K562 (cell line): ENCODE data around the gene TSC22D3. TPM values are rescaled to one million over a fixed set of nuclear protein-coding genes. Genes with fewer than 3 reads are reported as not detected.

Source experiments
- ATAC-seq: fragments of 200-7000 bp; cut with Tn5 transposase; 3 replicates; pipeline ENCODE4 v1.9.1; 2020; ENCODE audit warnings: moderate library complexity
- BruUV-seq: library from RNA; stranded (reverse); fragments of 400-500 nt; replicated peaks from 2 replicates; lab custom pipeline; 2021; lab: Mats Ljungman, UMichigan
- CTCF ChIA-PET: fragments of 300-600 bp; formaldehyde crosslinking; extraction: SDS; loops from one replicate; lab custom pipeline; 2021; ENCODE audit warnings: low intra/inter-chr PET ratio; lab: Yijun Ruan, JAX
- POLR2A ChIA-PET: fragments of 300-600, 350-650 bp; sonication (Branson Sonifier 250); formaldehyde crosslinking; extraction: SDS; loops from one replicate; lab custom pipeline; 2021; ENCODE audit warnings: antibody characterized with exemption, inconsistent platforms; lab: Yijun Ruan, JAX
- DNase-seq, 4 experiments: peaks; one replicate each; pipeline versions ENCODE4 v3.0.0 to v3.0.0-alpha.2; 2011 to 2018; ENCODE audit warnings: low spot score in 3 of 4, mixed read lengths in 3 of 4; ENCODE audit errors: extremely low read depth in 1 of 4
- FAIRE-seq: peaks from 2 replicates; lab custom pipeline; 2011; peaks lifted over from hg19 to GRCh38; lab: Jason Lieb, UNC
- H2AFZ ChIP-seq: 2 replicates; pipeline ENCODE4 v1.6.0; 2011; ENCODE audit warnings: low read depth, low read length, control low read depth, inconsistent platforms
- H3K27ac ChIP-seq: fragments of 200-600 bp; 3 replicates; pipeline ENCODE4 v1.8.0; 2011; ENCODE audit warnings: low read depth, mild to moderate bottlenecking, control low read depth, inconsistent platforms, low read length, moderate library complexity, mixed read lengths; ENCODE audit errors: extremely low read depth
- H3K27me3 ChIP-seq, 2 experiments: fragments of 300-600 bp in 1 of 2; 2 replicates in 1 of 2; 3 replicates in 1 of 2; pipeline versions ENCODE4 v1.6.0 to v1.8.0; 2011; ENCODE audit warnings: inconsistent platforms in 2 of 2, low read length in 2 of 2, mild to moderate bottlenecking in 1 of 2, mixed read lengths in 1 of 2, moderate library complexity in 1 of 2; ENCODE audit not compliant: control insufficient read depth in 2 of 2, insufficient read depth in 2 of 2
- H3K36me3 ChIP-seq: fragments of 300-600 bp; 3 replicates; pipeline ENCODE4 v1.8.0; 2011; ENCODE audit warnings: mild to moderate bottlenecking, low read length, inconsistent platforms; ENCODE audit not compliant: control insufficient read depth, insufficient read depth
- H3K4me1 ChIP-seq, 2 experiments: fragments of 200-600 bp in 1 of 2; replicated peaks in 1 of 2; 2 replicates in 1 of 2; 3 replicates in 1 of 2; pipeline versions ENCODE4 v1.5.1 to v1.8.0; 2011; ENCODE audit warnings: inconsistent platforms in 2 of 2, low read length in 2 of 2, mild to moderate bottlenecking in 1 of 2, mixed read lengths in 1 of 2, moderate library complexity in 1 of 2; ENCODE audit not compliant: control insufficient read depth in 2 of 2, insufficient read depth in 2 of 2
- H3K4me2 ChIP-seq: 2 replicates; pipeline ENCODE4 v1.6.1; 2011; ENCODE audit warnings: low read length, control low read depth, inconsistent platforms, mixed read lengths; ENCODE audit not compliant: insufficient read depth
- H3K4me3 ChIP-seq: fragments of 200-600 bp; sonication (generic), shearing (Covaris generic); 2 replicates; pipeline ENCODE4 v1.5.1; 2016; ENCODE audit warnings: control low read depth, inconsistent platforms
- H3K79me2 ChIP-seq: fragments of 200-600 bp; 3 replicates; pipeline ENCODE4 v1.8.0; 2011; ENCODE audit warnings: low read length, inconsistent platforms; ENCODE audit not compliant: control insufficient read depth, insufficient read depth
- H3K9ac ChIP-seq, 2 experiments: 2 replicates each; pipeline versions ENCODE4 v1.6.0 to v1.6.1; 2011; ENCODE audit warnings: low read depth in 2 of 2, low read length in 2 of 2, control low read depth in 1 of 2, inconsistent platforms in 1 of 2, mild to moderate bottlenecking in 1 of 2, mixed read lengths in 1 of 2; ENCODE audit not compliant: insufficient read depth in 1 of 2
- H3K9me1 ChIP-seq: one replicate; pipeline ENCODE4 v1.6.0; 2011; ENCODE audit warnings: inconsistent platforms, mild to moderate bottlenecking, low read length, moderate library complexity; ENCODE audit not compliant: control insufficient read depth, insufficient read depth
- H3K9me3 ChIP-seq: replicated peaks from 2 replicates; pipeline ENCODE4 v1.5.1; 2011; ENCODE audit warnings: low read depth, low read length, inconsistent platforms; ENCODE audit not compliant: control insufficient read depth, insufficient read depth
- H4K20me1 ChIP-seq: replicated peaks from 2 replicates; pipeline ENCODE4 v1.6.1; 2011; ENCODE audit warnings: low read length, inconsistent platforms, mixed read lengths; ENCODE audit not compliant: control insufficient read depth, insufficient read depth
- GABPB1 ChIP-seq: sonication (generic); formaldehyde crosslinking; IDR thresholded peaks from 2 replicates; pipeline ENCODE4 v1.8.0; 2022; ENCODE audit warnings: mild to moderate bottlenecking, missing genetic modification reagents
- JUN ChIP-seq, 2 experiments: sonication (generic) in 1 of 2; formaldehyde crosslinking in 1 of 2; IDR thresholded peaks; 2 replicates each; pipeline versions ENCODE4 v1.6.1 to v1.8.0; 2012 to 2022; ENCODE audit warnings: borderline replicate concordance in 2 of 2, mild to moderate bottlenecking in 2 of 2, improper control_type of control experiment in 1 of 2, low read depth in 1 of 2, low read length in 1 of 2, missing genetic modification reagents in 1 of 2
- KDM1A ChIP-seq, 2 experiments: fragments of 450-650 bp; IDR thresholded peaks; 2 replicates each; pipeline ENCODE4 v1.6.1; 2016; ENCODE audit warnings: mild to moderate bottlenecking in 2 of 2
- NCOA2 ChIP-seq, 2 experiments: fragments of 450-650 bp; IDR thresholded peaks; 2 replicates each; pipeline ENCODE4 v1.6.1; 2018; ENCODE audit warnings: mild to moderate bottlenecking in 2 of 2, moderate library complexity in 1 of 2; ENCODE audit not compliant: partially characterized antibody in 2 of 2
- NONO ChIP-seq, 2 experiments: fragments of 200-400 bp in 1 of 2; fragments of 450-650 bp in 1 of 2; formaldehyde crosslinking in 1 of 2; IDR thresholded peaks; 2 replicates each; pipeline ENCODE4 v1.6.1; 2017; ENCODE audit warnings: low read depth in 2 of 2, mild to moderate bottlenecking in 2 of 2, moderate library complexity in 2 of 2, low read length in 1 of 2
- POLR2AphosphoS5 ChIP-seq: IDR thresholded peaks from 2 replicates; pipeline ENCODE4 v1.6.1; 2011; ENCODE audit warnings: mild to moderate bottlenecking, low read depth, low read length, moderate library complexity; ENCODE audit not compliant: control insufficient read depth, insufficient read depth
- TFAM ChIP-seq: fragments of 250-450 bp; sonication (Bioruptor Pico); conservative IDR thresholded peaks from 2 replicates; pipeline ENCODE4 v1.5.0; 2021; ENCODE audit warnings: mild to moderate bottlenecking, moderate library complexity
- TRIM25 ChIP-seq: fragments of 450-650 bp; IDR thresholded peaks from 2 replicates; pipeline ENCODE4 v1.7.0; 2016; ENCODE audit warnings: borderline replicate concordance
- ZHX1 ChIP-seq: fragments of 150-350 bp; conservative IDR thresholded peaks from 2 replicates; pipeline ENCODE4 v1.6.1; 2014; ENCODE audit warnings: low read length
- ZNF121 ChIP-seq: sonication (generic); formaldehyde crosslinking; conservative IDR thresholded peaks from 2 replicates; pipeline ENCODE4 v1.8.0; 2022; ENCODE audit warnings: missing genetic modification reagents
- ZNF699 ChIP-seq: fragments of 250-450 bp; sonication (Bioruptor Pico); IDR thresholded peaks from 2 replicates; pipeline ENCODE4 v1.8.0; 2021; ENCODE audit warnings: mild to moderate bottlenecking, moderate library complexity; ENCODE audit not compliant: insufficient replicate concordance
- WGBS: fragments of 100-300 bp; shearing (Covaris generic); methylation state at CpG from one replicate; pipeline ENCODE4 v1.1.6; 2016; ENCODE audit warnings: low coverage, mixed read lengths; ENCODE audit not compliant: insufficient coverage; ENCODE audit errors: missing lambda C conversion rate; 5-methylcytosine and 5-hydroxymethylcytosine counted together
- in situ Hi-C: fragments of 300-500 bp; cut with MboI; formaldehyde crosslinking; loops from 4 replicates; pipeline ENCODE4 v1.15.0; 2018; ENCODE audit warnings: inconsistent platforms, mixed read lengths
- intact Hi-C: fragments of 100-400 bp; cut with micrococcal nuclease; formaldehyde crosslinking; loops from 2 replicates; pipeline ENCODE4 v1.14.2; 2022
- polyA plus RNA-seq, 8 experiments: library from polyadenylated mRNA; depleted of rRNA in 4 of 8; stranded (reverse) in 5 of 8; unstranded in 3 of 8; fragments of >200 nt; fragmentation: Nextera tagmentation in 2 of 8; fragmentation: Illumina TruSeq in 1 of 8; extraction: Ambion mirVana in 2 of 8; extraction: Trizol in 1 of 8; gene quantifications; 2 replicates each; pipeline versions ENCODE4 v1.2.1 to v1.2.3, GENCODE V29; 2011 to 2014; ENCODE audit warnings: inconsistent platforms in 1 of 8, missing spikeins in 1 of 8
- total RNA-seq, 7 experiments: library from RNA; depleted of rRNA in 6 of 7; stranded (reverse); fragments of >200 nt in 6 of 7; fragmentation: Illumina TruSeq in 2 of 7; extraction: Trizol in 2 of 7; gene quantifications; 2 replicates each; pipeline versions ENCODE4 v1.2.1 to v1.2.3, GENCODE V29; 2011 to 2021; ENCODE audit warnings: low replicate concordance in 1 of 7
- TF ChIP-seq, protein P1 (sequence below): sonication (generic); formaldehyde crosslinking; IDR thresholded peaks from 2 replicates; pipeline ENCODE4 v1.9.0; 2022; ENCODE audit warnings: mild to moderate bottlenecking, missing genetic modification reagents

The TSC22D3 gene
- total and polyA plus RNA-seq, 9 of the 15 experiments (the other 6 are each of a cell fraction or from before 2014, with no cell fraction given): 0.48 to 3.0 (median 0.87) TPM

DNA sequence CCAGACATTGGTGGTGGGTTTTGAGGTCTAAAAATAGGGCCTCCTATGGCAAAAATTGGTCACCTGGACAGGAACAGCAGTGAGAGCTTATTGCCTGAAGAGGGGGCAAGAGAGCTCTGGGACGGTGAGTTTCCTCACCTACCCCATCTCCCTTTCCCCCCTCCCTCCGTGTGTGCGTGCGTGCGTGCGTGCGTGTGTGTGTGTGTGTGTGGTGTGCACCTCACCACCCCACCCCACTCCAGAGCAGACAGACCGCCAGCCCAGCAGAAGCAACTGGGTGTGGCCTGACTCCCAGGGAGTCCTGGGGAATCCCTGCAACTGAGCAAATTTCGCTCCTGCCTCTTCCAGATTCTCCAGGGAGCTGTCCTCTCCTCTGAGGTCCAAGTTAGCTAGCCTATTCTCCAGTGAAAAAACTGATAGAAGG is 102.6 kb downstream of the TSC22D3 start:
- H3K36me3 ChIP-seq: no peaks in the 10 kb centered on the region
- no peak overlapping the region for H3K27ac ChIP-seq
- FAIRE-seq (peak; percentile 77), DNase-seq (peak; percentile 61 to 80 (median 72)), ATAC-seq (peak; percentile 62)
- POLR2A ChIA-PET: interaction anchor here (1.2 to 1.3 kb wide), 3 partner anchors 48 to 104 kb away, joined by 3 to 5 read pairs (median 4); partner anchors contain the start of gene NCBP2L
- no peaks in the 10 kb centered on the region for H4K20me1 ChIP-seq
- H3K79me2 ChIP-seq: peaks cover 19% of the 10 kb centered on the region
- peaks cover 21 to 34% of the 10 kb centered on the region in 2 experiments; a peak in 4 of 5 replicates for H3K4me1 ChIP-seq
- intact Hi-C loops: loop anchor here (1.0 to 10.0 kb wide), 4 partner anchors 45 to 402 kb away; partner anchors contain the start of gene TSC22D3
- H3K9me1 ChIP-seq: no peaks in the 10 kb centered on the region
- peak overlapping the region; percentile 45; the same call in 1 of the 2 replicates for H2AFZ ChIP-seq
- peak overlapping the region; percentile 23; the same call in 1 of the 2 replicates for H3K4me2 ChIP-seq
- 0% methylated on average over 2 of the region's 9 CpGs for WGBS
- no TSS peak for BruUV-seq
- no peak overlapping the region for H3K4me3 ChIP-seq
- CTCF ChIA-PET: interaction anchor here (0.7 to 2.3 kb wide), 4 partner anchors 13 to 168 kb away, joined by 3 to 21 read pairs (median 9); partner anchors contain the start of gene NCBP2L
- no peaks in the 10 kb centered on the region for H3K9me3 ChIP-seq
- in situ Hi-C loops: no loop called here
- no peaks in the 10 kb centered on the region for H3K27me3 ChIP-seq
- no peak overlapping the region for H3K9ac ChIP-seq
- 0 out of 4 replicates have a peak, but pooled peaks of 1 of the 2 experiments have one; percentile 13 for TF ChIP-seq NONO (IDR thresholded peaks at IDR 0.05; ENCODE audit: low read depth in 2 of 2, low read length in 1 of 2)
- peak; percentile 12; the same call in 1 of the 2 replicates for TF ChIP-seq JUN (IDR thresholded peaks at IDR 0.05; ENCODE audit: borderline replicate concordance, low read depth, low read length)
- TF ChIP-seq JUN (CRISPR knock-in tag; IDR thresholded peaks at IDR 0.05; ENCODE audit: borderline replicate concordance): no peak
- TF ChIP-seq NCOA2 (IDR thresholded peaks at IDR 0.05; ENCODE audit: partially characterized antibody in 2 of 2): no peak
- no peak for TF ChIP-seq ZNF699 (CRISPR knock-in tag)
- TF ChIP-seq ZNF121: no peak
- TF ChIP-seq, protein P1, sequence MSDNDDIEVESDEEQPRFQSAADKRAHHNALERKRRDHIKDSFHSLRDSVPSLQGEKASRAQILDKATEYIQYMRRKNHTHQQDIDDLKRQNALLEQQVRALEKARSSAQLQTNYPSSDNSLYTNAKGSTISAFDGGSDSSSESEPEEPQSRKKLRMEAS (CRISPR knock-in tag): no peak
- TF ChIP-seq ZHX1: no peak
- no peak for TF ChIP-seq POLR2AphosphoS5
- TF ChIP-seq KDM1A (IDR thresholded peaks at IDR 0.05): no peak
- TF ChIP-seq TFAM (CRISPR knock-in tag): no peak
- 0 out of 2 replicates have a peak, but pooled peaks have one; percentile 26 for TF ChIP-seq GABPB1
- no peak for TF ChIP-seq TRIM25
